Natural killer cell (primary cell): ENCODE results near the gene ABCC1. TPM values are rescaled to one million over a fixed set of nuclear protein-coding genes. Genes with fewer than 3 reads are reported as not detected.
A peak's percentile ranks its signal among the peaks of the same experiment; 100 is the strongest.

ENCODE experiments used
- ATAC-seq, 3 donors: fragments of 150-1000 bp in 2 of 3; fragments of 200-7000 bp in 1 of 3; cut with Tn5 transposase; 1 replicate in 1 of 3; 2 replicates in 2 of 3; pipeline ENCODE4 v1.10.0; 2021; ENCODE audit warnings: mild to moderate bottlenecking in 2 of 3, moderate library complexity in 2 of 3
- DNase-seq, 2 donors: peaks; one replicate each; pipeline versions ENCODE4 v3.0.0 to v3.0.0-alpha.2; 2013 to 2021; ENCODE audit warnings: mixed read lengths in 1 of 2
- H3K27ac ChIP-seq: one replicate; pipeline ENCODE4 v1.5.1; 2013; ENCODE audit warnings: mild to moderate bottlenecking, low read length
- H3K27me3 ChIP-seq: one replicate; pipeline ENCODE4 v1.6.1; 2013; ENCODE audit warnings: low read length; ENCODE audit not compliant: control insufficient read depth, insufficient read depth
- H3K36me3 ChIP-seq: one replicate; pipeline ENCODE4 v1.6.1; 2013; ENCODE audit warnings: low read length; ENCODE audit not compliant: control insufficient read depth, insufficient read depth
- H3K4me1 ChIP-seq: one replicate; pipeline ENCODE4 v1.6.1; 2013; ENCODE audit warnings: low read length; ENCODE audit not compliant: control insufficient read depth, insufficient read depth
- H3K4me3 ChIP-seq: one replicate; pipeline ENCODE4 v1.5.1; 2013; ENCODE audit warnings: low read length
- H3K9me3 ChIP-seq: one replicate; pipeline ENCODE4 v1.6.1; 2013; ENCODE audit warnings: low read length; ENCODE audit not compliant: control insufficient read depth, insufficient read depth
- H3K27ac Mint-ChIP-seq, 2 donors: one replicate each; pipeline ENCODE4 v1.8.0; 2022; ENCODE audit warnings: mild to moderate bottlenecking in 2 of 2, mixed read lengths in 2 of 2, moderate library complexity in 1 of 2
- H3K27me3 Mint-ChIP-seq, 2 donors: one replicate each; pipeline ENCODE4 v1.8.0; 2022; ENCODE audit warnings: low read depth in 2 of 2, mixed read lengths in 2 of 2
- H3K36me3 Mint-ChIP-seq: one replicate; pipeline ENCODE4 v1.8.0; 2022; ENCODE audit warnings: mixed read lengths
- H3K4me1 Mint-ChIP-seq, 2 donors: one replicate each; pipeline ENCODE4 v1.8.0; 2022; ENCODE audit warnings: mixed read lengths in 2 of 2
- H3K4me3 Mint-ChIP-seq: one replicate; pipeline ENCODE4 v1.8.0; 2022; ENCODE audit warnings: mild to moderate bottlenecking, moderate library complexity, mixed read lengths
- H3K9me3 Mint-ChIP-seq, 2 donors: one replicate each; pipeline ENCODE4 v1.8.0; 2022; ENCODE audit warnings: mixed read lengths in 2 of 2
- CTCF ChIP-seq: fragments of 200-600 bp; IDR thresholded peaks from one replicate; pipeline ENCODE4 v1.8.0; 2022; ENCODE audit warnings: antibody characterized with exemption
- WGBS: methylation state at CpG from one replicate; pipeline ENCODE4 v1.1.7; 2013; ENCODE audit warnings: missing lambda C conversion rate; ENCODE audit not compliant: insufficient coverage; 5-methylcytosine and 5-hydroxymethylcytosine counted together
- intact Hi-C: fragments of 100-400 bp; cut with micrococcal nuclease; formaldehyde crosslinking; loops from one replicate; pipeline ENCODE4 v1.14.2; 2022
- total RNA-seq, 4 donors: library from RNA; stranded (reverse); fragments of 120-200 nt in 1 of 4; gene quantifications; one replicate each; pipeline versions ENCODE4 v1.2.3 to v1.2.4, GENCODE V29; 2013 to 2022

The ABCC1 gene
- total RNA-seq, 3 donors from 2014 or later (not counting 1 experiment from before 2014, with no cell fraction given) = 24.5 to 53.9 (median 27.9) TPM

- H3K27me3 ChIP-seq = no peaks in the 10 kb centered on the region
- Mint-ChIP-seq H3K4me3 (no peak overlapping the region), H3K27me3 (no peaks in the 10 kb centered on the region), H3K9me3 (peaks cover 0 to 4% of the 10 kb centered on the region in 2 donors), H3K36me3 (no peaks in the 10 kb centered on the region), H3K4me1 (peaks cover 23 to 35% of the 10 kb centered on the region in 2 donors), H3K27ac (no peak overlapping the region)
- no peaks in the 10 kb centered on the region for H3K36me3 ChIP-seq
- no peak overlapping the region for H3K27ac ChIP-seq
- intact Hi-C loops = no loop called here
- no peak for ATAC-seq
- H3K4me1 ChIP-seq = peaks cover 22% of the 10 kb centered on the region
- H3K9me3 ChIP-seq = no peaks in the 10 kb centered on the region
- DNase-seq = no peak
- TF ChIP-seq CTCF = no peak
- 52% methylated on average over 1 of the region's 1 CpG for WGBS
- no peak overlapping the region for H3K4me3 ChIP-seq
Observed at GRCh38 chr16:16003719-16004313, 54.4 kb downstream of the ABCC1 start.

GRCh38 chr16:16004314-16004749 lies 54.9 kb downstream of the ABCC1 start:
- Histone ChIP-seq H3K27ac (no peak overlapping the region), H3K27me3 (no peaks in the 10 kb centered on the region), H3K4me3 (no peak overlapping the region), H3K9me3 (no peaks in the 10 kb centered on the region), H3K36me3 (no peaks in the 10 kb centered on the region), H3K4me1 (peaks cover 18% of the 10 kb centered on the region)
- Mint-ChIP-seq H3K4me3 (no peak overlapping the region), H3K27ac (no peak overlapping the region), H3K4me1 (peaks cover 27 to 39% of the 10 kb centered on the region in 2 donors), H3K36me3 (no peaks in the 10 kb centered on the region), H3K27me3 (no peaks in the 10 kb centered on the region), H3K9me3 (peaks cover 0 to 4% of the 10 kb centered on the region in 2 donors)
- WGBS = 98% methylated on average over 5 of the region's 5 CpGs
- ATAC-seq (no peak), DNase-seq (no peak)
- TF ChIP-seq CTCF = no peak
- intact Hi-C loops = no loop called here

GRCh38 chr16:16005721-16006120 lies 56.3 kb downstream of the ABCC1 start:
- H3K4me1 Mint-ChIP-seq = peaks cover 27 to 36% of the 10 kb centered on the region in 2 donors
- H3K4me3 Mint-ChIP-seq = no peak overlapping the region
- ATAC-seq (no peak), DNase-seq (no peak)
- Histone ChIP-seq H3K4me1 (peaks cover 18% of the 10 kb centered on the region), H3K4me3 (no peak overlapping the region), H3K36me3 (peaks cover 6% of the 10 kb centered on the region), H3K27me3 (no peaks in the 10 kb centered on the region), H3K27ac (no peak overlapping the region), H3K9me3 (no peaks in the 10 kb centered on the region)
- H3K27me3 Mint-ChIP-seq = no peaks in the 10 kb centered on the region
- TF ChIP-seq CTCF = no peak
- no peak overlapping the region for H3K27ac Mint-ChIP-seq
- intact Hi-C loops = no loop called here
- WGBS = 95% methylated on average over 7 of the region's 8 CpGs
- H3K36me3 Mint-ChIP-seq = no peaks in the 10 kb centered on the region
- H3K9me3 Mint-ChIP-seq = peaks cover 0 to 4% of the 10 kb centered on the region in 2 donors

GRCh38 chr16:16006650-16007049 lies 57.2 kb downstream of the ABCC1 start:
- H3K27me3 Mint-ChIP-seq = no peaks in the 10 kb centered on the region
- H3K4me3 ChIP-seq = no peak overlapping the region
- no peaks in the 10 kb centered on the region for H3K36me3 Mint-ChIP-seq
- DNase-seq (no peak), ATAC-seq (peak in 2 of 3 donors; percentile 46 to 49)
- peak overlapping the region in 1 of 2 donors; percentile 61 for H3K27ac Mint-ChIP-seq
- no peaks in the 10 kb centered on the region for H3K9me3 ChIP-seq
- no peaks in the 10 kb centered on the region for H3K27me3 ChIP-seq
- H3K4me1 Mint-ChIP-seq = peaks cover 25 to 29% of the 10 kb centered on the region in 2 donors
- 55% methylated on average over 8 of the region's 8 CpGs for WGBS
- intact Hi-C loops = no loop called here
- H3K4me3 Mint-ChIP-seq = no peak overlapping the region
- peaks cover 0 to 4% of the 10 kb centered on the region in 2 donors for H3K9me3 Mint-ChIP-seq
- H3K27ac ChIP-seq = peak overlapping the region; percentile 79
- peaks cover 7% of the 10 kb centered on the region for H3K36me3 ChIP-seq
- peaks cover 18% of the 10 kb centered on the region for H3K4me1 ChIP-seq
- no peak for TF ChIP-seq CTCF
